HG02571 (cell line): Measurements from ENCODE around the gene ATP6V1G2.

Experiments used
- ATAC-seq: cut with Tn5 transposase; IDR thresholded peaks from one replicate; pipeline ENCODE4 v1.9.1; 2021; ENCODE audit warnings: mild to moderate bottlenecking, moderate library complexity; ENCODE audit not compliant: unreplicated experiment

The ATP6V1G2 gene

DNA sequence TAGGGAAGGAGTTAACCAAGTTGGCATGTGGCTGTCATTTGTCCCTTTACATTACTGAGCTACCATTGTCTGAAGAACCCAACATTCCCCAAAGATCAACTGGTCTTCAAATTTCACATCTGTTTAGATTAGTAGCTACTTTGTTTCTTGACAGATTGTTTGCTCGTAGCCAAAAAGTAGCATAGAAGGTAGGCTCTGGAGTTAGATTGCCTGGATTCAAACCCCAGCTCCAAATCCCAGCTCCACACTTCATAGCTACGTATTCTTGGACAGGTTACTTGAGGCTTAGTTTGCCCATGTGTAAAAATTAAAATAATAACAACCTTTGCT is 2.1 kb upstream of the ATP6V1G2 start:
- ATAC-seq, result no peak

DNA sequence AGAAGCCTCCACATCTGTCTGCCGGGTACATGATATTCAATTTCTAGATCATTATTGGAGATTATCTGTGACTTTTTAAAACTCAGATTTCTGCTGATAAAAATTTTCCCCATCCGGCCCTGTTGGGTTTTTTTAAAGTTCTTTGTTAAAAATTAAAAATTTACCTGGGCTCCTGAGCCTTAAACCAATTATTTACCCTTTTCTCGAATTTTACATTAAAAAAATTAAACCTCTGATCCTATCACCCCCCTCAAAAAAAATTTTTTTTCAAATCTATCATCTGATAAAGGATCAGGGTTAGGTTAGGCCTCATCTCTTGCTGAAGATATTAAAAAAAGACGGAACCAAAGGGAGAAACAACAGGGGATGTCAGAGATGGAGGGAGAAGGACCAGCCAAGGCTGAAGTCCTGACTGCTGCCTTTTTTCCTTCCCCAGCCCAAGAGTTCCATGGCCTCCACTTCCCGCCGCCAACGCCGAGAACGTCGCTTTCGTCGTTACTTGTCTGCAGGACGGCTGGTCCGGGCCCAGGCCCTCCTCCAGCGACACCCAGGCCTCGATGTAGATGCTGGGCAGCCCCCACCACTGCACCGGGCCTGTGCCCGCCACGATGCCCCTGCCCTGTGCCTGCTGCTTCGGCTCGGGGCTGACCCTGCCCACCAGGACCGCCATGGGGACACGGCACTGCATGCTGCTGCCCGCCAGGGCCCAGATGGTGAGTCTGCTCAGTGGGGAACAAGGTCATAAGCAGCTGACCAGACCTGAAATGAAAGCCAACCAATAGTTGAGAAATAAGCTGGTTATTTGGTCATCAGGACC is 1.5 kb upstream of the ATP6V1G2 start:
- no peak for ATAC-seq

- ATAC-seq, result peak; percentile 64
Measured at GRCh38 chr6:31546958-31547726, 734 bp upstream of the ATP6V1G2 start, which contains the start of gene NFKBIL1. Gene NFKBIL1, plus strand, starts transcription at chr6:31547608. Its CDS starts 87 bp downstream, at chr6:31547695.

GRCh38 chr6:31545291-31545690 is 1.1 kb downstream of the ATP6V1G2 start:
- no peak for ATAC-seq

DNA sequence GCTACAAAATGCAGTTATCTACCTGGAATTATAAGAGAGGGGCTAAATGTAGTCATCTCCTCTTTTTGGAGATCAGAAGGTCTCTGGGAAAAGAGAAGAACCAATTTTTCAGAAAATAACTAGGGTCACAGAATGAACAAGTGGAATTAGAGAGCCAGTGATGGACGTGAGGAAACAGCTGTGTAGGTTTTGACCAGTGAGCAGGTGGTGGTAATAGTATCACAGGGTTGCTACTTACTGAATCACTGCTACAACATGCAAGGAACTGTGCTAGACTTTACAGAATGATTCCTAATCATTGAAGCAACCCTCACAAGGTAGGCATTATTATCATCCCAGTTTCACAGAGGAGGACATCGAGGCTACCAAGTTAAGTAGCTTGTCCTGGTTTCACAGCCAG is 1.7 kb downstream of the ATP6V1G2 start:
- no peak for ATAC-seq

GRCh38 chr6:31543639-31544038 is 2.8 kb downstream of the ATP6V1G2 start:
- no peak for ATAC-seq

- ATAC-seq, result peak; percentile 53
Measured at GRCh38 chr6:31541658-31542521, 4.5 kb downstream of the ATP6V1G2 start, which contains the start of gene DDX39B. Gene DDX39B, minus strand, starts transcription at chr6:31542003. Its CDS starts 1,471 bp downstream, at chr6:31540532.

DNA sequence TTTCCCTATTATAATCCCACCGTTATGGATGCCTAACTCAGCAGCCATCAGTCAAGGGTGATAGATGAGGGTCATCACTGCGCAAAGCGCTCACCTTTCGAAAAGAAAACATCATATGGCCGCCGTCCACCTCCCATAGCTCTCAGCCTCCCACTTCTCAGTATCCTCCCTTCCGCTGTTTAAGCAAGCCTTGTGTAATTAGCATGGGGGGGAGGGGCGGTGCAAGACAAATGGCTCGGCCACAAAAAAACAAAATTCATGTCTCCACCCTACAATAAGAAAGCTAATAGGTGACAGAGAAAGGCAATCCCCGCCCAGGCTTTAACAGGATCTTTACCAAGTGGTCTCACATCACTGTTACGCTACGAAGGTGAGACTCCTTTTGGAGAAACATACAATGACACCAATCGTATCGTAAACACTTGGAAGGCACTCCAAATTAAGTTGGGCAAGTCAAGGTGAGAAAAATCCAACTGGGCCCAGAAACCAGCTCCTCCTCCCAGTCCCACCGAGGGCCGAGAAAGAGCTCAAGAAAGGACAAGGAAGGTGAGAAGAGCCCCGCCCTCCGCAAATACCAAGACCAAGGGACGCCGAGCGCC is 5.2 kb downstream of the ATP6V1G2 start:
- no peak for ATAC-seq

DNA sequence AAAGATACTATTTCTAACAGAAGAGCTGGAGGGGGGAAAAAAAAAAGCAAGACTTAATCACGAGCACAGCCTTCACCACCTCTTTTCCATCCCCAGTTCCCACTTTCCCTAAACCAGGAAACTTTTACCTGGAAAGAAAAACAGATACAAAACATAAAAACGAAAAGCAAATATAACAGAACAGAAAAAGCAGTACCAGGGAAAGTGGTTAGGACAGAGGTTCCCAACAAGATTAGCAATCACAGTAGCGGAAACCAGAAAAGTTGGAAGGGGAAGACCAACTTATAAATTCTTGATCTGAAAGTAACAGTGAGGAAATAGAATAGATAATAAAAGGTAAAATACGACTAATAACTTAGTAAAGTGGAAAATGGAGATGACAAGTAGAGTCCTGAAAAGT is 5.8 kb downstream of the ATP6V1G2 start:
- no peak for ATAC-seq

DNA sequence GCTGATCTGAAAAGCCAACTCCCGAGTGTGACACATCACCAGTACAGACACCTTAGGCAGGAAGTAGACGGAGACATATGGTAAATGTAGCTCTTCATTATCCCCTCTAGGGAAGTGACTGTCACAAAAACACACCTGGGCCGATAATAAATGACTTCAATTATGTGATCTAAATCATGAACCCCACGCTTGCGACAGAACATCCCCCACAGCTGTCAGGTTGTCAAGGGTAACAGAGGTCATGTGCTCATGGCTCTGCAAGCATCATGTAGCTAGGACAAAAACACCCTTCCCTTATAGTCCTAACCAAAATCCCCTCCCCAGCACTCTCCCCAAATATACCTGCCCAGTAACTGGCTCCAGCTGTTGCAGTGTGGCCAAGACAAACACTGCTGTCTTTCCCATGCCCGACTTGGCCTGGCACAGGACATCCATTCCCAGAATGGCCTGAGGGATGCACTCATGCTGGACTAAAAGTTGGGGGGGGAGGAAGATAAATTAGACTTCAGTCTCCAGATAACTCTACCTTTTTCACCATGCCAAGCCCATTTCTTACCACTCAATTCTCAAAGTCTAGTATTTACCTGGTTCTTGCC is 7.5 kb downstream of the ATP6V1G2 start:
- no peak for ATAC-seq

GRCh38 chr6:31535538-31536324 is 10.7 kb downstream of the ATP6V1G2 start:
- ATAC-seq, result no peak

DNA sequence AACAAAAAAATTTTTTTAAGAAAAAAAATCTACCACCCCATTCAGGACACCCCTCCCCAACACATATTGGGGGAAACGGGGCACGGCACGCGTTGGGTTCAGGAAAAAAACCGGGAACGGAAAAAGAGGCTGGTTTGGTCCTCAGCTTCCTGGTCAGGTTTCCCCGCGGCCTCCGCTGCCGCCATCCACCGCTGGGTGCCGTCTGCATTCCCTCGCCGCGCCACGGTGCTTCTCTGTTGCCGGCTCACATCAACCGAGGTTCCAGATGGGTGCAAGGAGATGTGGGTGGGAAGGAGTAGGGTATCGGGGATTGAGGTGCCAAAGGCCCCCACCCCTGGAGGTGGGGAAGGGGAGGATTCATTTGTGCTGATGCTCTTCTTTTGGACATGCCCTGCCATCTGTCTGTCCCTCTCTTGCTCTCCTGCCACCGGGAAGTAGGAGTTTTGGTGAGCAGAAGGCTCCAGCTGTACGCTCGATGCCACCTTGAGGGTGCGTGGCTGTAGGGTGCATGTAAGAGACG is 11.8 kb downstream of the ATP6V1G2 start:
- ATAC-seq, result no peak

- no peak for ATAC-seq
Measured at GRCh38 chr6:31534011-31534410, 12.4 kb downstream of the ATP6V1G2 start.

DNA sequence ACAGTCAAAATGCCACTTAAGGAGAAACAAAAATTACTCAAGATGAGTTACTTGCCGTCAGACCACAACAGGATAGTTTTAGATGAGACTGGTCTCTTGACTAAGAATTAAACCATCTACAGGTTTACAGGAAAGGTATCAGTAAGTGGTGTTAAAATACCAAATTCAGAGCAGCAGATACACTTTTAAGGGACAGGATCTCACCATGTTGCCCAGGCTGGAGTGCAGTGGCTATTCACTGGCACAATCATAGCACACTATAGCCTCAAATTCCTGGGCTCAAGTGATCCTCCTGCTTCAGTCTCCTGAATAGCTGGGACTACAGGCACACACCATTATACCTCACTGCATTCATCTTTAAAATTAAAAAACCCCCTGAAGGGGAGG is 13.0 kb downstream of the ATP6V1G2 start:
- no peak for ATAC-seq

DNA sequence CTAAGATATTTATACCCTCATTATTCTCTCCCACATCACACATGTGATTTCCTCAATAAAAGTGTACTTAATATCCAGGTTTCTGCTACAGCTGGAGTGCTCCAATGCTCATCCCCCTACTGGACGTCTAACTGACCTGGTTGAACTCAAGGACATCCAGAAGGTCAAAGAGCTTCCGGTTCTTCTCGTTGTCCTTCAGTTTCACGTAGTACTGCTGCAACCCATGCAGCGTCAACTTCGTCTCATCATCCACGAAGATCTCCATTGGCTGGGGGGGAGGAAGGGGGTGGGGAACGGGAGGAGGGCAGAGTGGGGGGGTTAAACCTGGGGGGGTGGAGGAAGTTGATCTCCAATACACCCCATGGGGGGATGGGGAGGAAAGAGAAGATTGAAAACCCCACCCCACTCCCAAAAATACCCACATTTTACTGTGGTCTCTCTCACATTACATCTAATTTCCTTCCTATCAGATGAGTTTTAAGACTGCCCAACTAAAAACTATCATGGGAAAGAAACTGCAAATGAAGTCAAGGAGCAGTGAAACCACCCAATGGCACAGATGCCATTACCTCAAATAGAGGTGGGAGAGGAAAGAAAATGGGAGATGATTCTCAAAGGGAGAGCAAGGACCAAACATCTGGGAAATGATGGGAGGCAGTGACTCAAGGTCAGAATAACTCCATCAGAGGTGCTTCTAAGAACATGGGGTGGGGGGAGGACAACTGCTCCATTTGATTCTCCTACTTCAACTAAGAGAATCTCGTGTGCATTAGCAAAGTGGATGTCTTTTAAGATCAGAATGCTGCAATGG is 13.6 kb downstream of the ATP6V1G2 start:
- ATAC-seq, result no peak

- ATAC-seq, result no peak
Measured at GRCh38 chr6:31531771-31532643, 14.4 kb downstream of the ATP6V1G2 start.

DNA sequence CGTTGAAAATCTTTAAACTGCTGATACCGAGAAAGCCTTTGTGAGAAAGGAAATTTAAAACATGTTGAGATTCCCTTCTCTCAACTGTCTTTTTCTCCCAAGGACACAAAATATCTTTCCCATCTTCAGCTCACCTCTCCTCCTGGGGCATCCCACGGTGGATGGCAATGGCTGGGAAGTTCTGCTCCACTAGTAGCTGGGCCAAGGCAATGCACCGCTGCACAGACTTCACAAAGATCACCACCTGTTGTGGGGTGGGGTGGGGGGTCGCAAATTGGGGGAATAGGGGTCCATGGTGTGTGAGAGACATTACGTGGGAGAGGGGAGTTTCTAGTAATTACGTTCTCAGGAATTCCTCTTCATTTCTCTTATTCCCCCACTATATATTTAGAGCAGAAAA is 15.2 kb downstream of the ATP6V1G2 start:
- no peak for ATAC-seq

- no peak for ATAC-seq
Measured at GRCh38 chr6:31530659-31531058, 15.7 kb downstream of the ATP6V1G2 start.
